ENCODE data around the gene ZC3HAV1L.

DNA sequence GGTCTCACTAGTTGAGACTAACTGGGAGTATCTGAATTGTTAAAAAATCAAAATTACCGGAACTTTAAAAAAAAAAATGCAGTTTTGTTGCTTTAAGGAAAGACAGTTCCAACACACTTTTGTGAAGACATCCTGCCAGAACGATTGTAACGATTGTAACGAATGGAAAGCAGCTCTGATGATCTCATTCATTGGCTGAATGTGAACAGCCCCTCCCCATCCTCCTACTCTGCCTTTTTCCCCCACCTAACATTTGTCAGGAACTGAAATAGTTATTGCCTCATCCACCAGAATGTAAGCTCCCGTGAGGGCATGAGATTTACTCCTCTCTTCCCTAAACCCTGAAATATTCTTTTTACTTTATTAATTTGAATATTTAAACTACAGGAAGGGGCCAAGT is 23.1 kb upstream of the ZC3HAV1L start:
- TF ChIP-seq ZC3H11A (IDR thresholded peaks at IDR 0.05) (no peak), POLR2A (IDR thresholded peaks at IDR 0.05; ENCODE audit: low read length) (no peak), MYC (IDR thresholded peaks at IDR 0.05; ENCODE audit: borderline replicate concordance, low read length) (no peak), CHD2 (IDR thresholded peaks at IDR 0.05; ENCODE audit: low read length, partially characterized antibody) (no peak), HOXA7 (CRISPR knock-in tag; IDR thresholded peaks at IDR 0.05) (no peak), EP300 (IDR thresholded peaks at IDR 0.05) (no peak), ESRRA (IDR thresholded peaks at IDR 0.05; ENCODE audit: borderline replicate concordance, low read length) (no peak), MAZ (IDR thresholded peaks at IDR 0.05; ENCODE audit: borderline replicate concordance, low read depth, low read length) (no peak)
- TF ChIP-seq, protein P1, sequence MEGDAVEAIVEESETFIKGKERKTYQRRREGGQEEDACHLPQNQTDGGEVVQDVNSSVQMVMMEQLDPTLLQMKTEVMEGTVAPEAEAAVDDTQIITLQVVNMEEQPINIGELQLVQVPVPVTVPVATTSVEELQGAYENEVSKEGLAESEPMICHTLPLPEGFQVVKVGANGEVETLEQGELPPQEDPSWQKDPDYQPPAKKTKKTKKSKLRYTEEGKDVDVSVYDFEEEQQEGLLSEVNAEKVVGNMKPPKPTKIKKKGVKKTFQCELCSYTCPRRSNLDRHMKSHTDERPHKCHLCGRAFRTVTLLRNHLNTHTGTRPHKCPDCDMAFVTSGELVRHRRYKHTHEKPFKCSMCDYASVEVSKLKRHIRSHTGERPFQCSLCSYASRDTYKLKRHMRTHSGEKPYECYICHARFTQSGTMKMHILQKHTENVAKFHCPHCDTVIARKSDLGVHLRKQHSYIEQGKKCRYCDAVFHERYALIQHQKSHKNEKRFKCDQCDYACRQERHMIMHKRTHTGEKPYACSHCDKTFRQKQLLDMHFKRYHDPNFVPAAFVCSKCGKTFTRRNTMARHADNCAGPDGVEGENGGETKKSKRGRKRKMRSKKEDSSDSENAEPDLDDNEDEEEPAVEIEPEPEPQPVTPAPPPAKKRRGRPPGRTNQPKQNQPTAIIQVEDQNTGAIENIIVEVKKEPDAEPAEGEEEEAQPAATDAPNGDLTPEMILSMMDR (IDR thresholded peaks at IDR 0.05): no peak
- TF ChIP-seq, protein P2, sequence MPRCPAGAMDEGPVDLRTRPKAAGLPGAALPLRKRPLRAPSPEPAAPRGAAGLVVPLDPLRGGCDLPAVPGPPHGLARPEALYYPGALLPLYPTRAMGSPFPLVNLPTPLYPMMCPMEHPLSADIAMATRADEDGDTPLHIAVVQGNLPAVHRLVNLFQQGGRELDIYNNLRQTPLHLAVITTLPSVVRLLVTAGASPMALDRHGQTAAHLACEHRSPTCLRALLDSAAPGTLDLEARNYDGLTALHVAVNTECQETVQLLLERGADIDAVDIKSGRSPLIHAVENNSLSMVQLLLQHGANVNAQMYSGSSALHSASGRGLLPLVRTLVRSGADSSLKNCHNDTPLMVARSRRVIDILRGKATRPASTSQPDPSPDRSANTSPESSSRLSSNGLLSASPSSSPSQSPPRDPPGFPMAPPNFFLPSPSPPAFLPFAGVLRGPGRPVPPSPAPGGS (IDR thresholded peaks at IDR 0.05): no peak
